DND-41 (cell line): ENCODE results near the gene FRY.

Experiments
- CTCF ChIP-seq: IDR thresholded peaks from 2 replicates; pipeline ENCODE4 v1.5.1; 2012; ENCODE audit warnings: borderline replicate concordance, low read length, moderate library complexity, mild to moderate bottlenecking; ENCODE audit not compliant: poor library complexity, severe bottlenecking; ENCODE audit errors: extremely low read depth
- EZH2 ChIP-seq: IDR thresholded peaks from 3 replicates; pipeline ENCODE4 v1.6.1; 2012; ENCODE audit warnings: borderline replicate concordance, low read depth, mild to moderate bottlenecking, moderate library complexity, low read length, inconsistent platforms; ENCODE audit not compliant: severe bottlenecking

- TF ChIP-seq EZH2 (no peak), CTCF (no peak)
These were observed 41.7 kb downstream of the FRY start for GRCh38 chr13:32073180-32073864.
